ENCODE data around the gene STPG1. TPM values are rescaled to one million over a fixed set of nuclear protein-coding genes. Genes with fewer than 3 reads are reported as not detected.

The STPG1 gene
- total and polyA plus RNA-seq, 5 donors, result 3.9 to 8.3 (median 6.8) TPM

GRCh38 chr1:24425922-24426321, 12.3 kb upstream of the STPG1 start:
- Histone ChIP-seq H3K27ac (ENCODE audit: low read length) (no peak overlapping the region), H3K9me3 (ENCODE audit: control insufficient read depth, low read length) (no peaks in the 10 kb centered on the region), H3K4me3 (ENCODE audit: low read length) (no peak overlapping the region), H3K27me3 (ENCODE audit: control insufficient read depth, insufficient read depth) (no peaks in the 10 kb centered on the region), H3K4me1 (ENCODE audit: control insufficient read depth, insufficient read depth, low read length) (peaks cover 7% of the 10 kb centered on the region)
- 82% methylated on average over 7 of the region's 7 CpGs for WGBS
- ATAC-seq (no peak), DNase-seq (no peak)
- intact Hi-C loops (cut with DNase I), result no loop called here

DNA sequence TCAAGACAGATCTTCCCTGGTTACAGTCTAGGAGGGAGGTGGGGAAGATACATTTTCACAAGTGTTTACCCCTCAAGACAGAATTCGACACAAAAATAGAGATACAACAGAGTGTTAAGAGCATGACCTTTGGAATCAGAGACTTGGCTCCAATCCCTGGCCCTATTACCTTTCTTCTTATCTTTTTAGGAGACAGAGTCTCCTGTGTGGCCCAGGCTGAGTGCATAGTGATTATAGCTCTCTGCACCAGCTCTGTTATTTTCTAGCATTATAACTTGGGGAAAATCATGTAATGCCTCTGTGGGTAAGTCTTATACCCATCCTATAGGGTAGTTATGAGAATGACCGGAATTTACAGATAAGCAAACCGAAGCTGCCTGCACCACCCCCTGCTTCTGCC, 11.9 kb upstream of the STPG1 start:
- Histone ChIP-seq H3K27me3 (ENCODE audit: control insufficient read depth, insufficient read depth) (no peaks in the 10 kb centered on the region), H3K4me3 (ENCODE audit: low read length) (no peak overlapping the region), H3K4me1 (ENCODE audit: control insufficient read depth, insufficient read depth, low read length) (peaks cover 7% of the 10 kb centered on the region), H3K9me3 (ENCODE audit: control insufficient read depth, low read length) (no peaks in the 10 kb centered on the region), H3K27ac (ENCODE audit: low read length) (no peak overlapping the region)
- whole genome bisulfite sequencing, result 48% methylated on average over 3 of the region's 3 CpGs
- DNase-seq, result no peak
- intact Hi-C loops (cut with DNase I), result no loop called here
- no peak for ATAC-seq

DNA sequence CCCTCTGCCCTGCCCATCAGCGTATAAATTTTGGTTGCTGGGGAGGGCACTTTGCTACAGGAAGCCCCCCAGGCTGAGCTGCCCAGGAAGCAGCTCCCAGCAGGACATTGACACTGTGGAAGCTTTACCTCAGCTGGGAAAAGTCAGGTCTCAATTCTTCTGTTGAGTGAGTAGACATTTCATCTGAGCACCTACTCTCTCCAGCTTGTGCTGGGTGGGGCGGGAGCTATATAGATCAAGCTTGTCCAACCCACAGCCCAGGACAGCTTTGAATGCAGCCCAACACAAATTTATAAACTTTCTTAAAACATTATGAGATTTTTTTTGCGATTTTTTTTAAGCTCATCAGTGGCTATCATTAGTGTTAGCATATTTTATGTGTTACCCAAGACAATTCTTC, 11.4 kb upstream of the STPG1 start:
- 94% methylated on average over 3 of the region's 3 CpGs for WGBS
- Histone ChIP-seq H3K9me3 (ENCODE audit: control insufficient read depth, low read length) (no peaks in the 10 kb centered on the region), H3K27ac (ENCODE audit: low read length) (no peak overlapping the region), H3K4me1 (ENCODE audit: control insufficient read depth, insufficient read depth, low read length) (peaks cover 7% of the 10 kb centered on the region), H3K4me3 (ENCODE audit: low read length) (no peak overlapping the region), H3K27me3 (ENCODE audit: control insufficient read depth, insufficient read depth) (no peaks in the 10 kb centered on the region)
- DNase-seq, result no peak
- intact Hi-C loops (cut with DNase I), result no loop called here
- no peak for ATAC-seq

- no peak overlapping the region for H3K27ac ChIP-seq (ENCODE audit: low read length)
- DNase-seq (no peak), ATAC-seq (no peak)
- no peaks in the 10 kb centered on the region for H3K9me3 ChIP-seq (ENCODE audit: control insufficient read depth, low read length)
- WGBS, result 90% methylated on average over 5 of the region's 5 CpGs
- intact Hi-C loops (cut with DNase I), result no loop called here
- no peaks in the 10 kb centered on the region for H3K27me3 ChIP-seq (ENCODE audit: control insufficient read depth, insufficient read depth)
- H3K4me1 ChIP-seq (ENCODE audit: control insufficient read depth, insufficient read depth, low read length), result peaks cover 7% of the 10 kb centered on the region
- H3K4me3 ChIP-seq (ENCODE audit: low read length), result no peak overlapping the region
These were observed 10.6 kb upstream of the STPG1 start for GRCh38 chr1:24424207-24424606.

DNA sequence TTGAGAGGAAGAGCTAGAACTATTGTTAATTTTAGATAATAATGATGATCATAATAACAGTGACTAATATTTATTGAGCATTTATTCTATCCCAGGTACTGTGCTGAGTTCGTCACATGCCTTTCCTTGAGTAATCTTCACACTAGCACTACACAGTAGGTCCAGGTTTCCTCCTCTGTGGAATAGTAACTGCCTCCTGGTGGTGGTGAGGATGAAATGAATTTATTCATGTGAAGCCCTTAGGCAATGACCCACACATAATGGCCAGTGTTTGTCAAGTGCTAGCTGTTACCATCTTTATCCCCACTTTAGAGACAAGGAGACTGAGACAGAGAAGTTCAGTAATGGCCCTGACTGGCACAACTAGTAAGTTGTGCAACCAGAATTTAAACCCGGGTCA, 7.9 kb upstream of the STPG1 start:
- Histone ChIP-seq H3K9me3 (ENCODE audit: control insufficient read depth, low read length) (no peaks in the 10 kb centered on the region), H3K27ac (ENCODE audit: low read length) (no peak overlapping the region), H3K4me3 (ENCODE audit: low read length) (no peak overlapping the region), H3K4me1 (ENCODE audit: control insufficient read depth, insufficient read depth, low read length) (peaks cover 5% of the 10 kb centered on the region), H3K27me3 (ENCODE audit: control insufficient read depth, insufficient read depth) (no peaks in the 10 kb centered on the region)
- WGBS, result 91% methylated on average over 2 of the region's 2 CpGs
- no peak for DNase-seq
- intact Hi-C loops (cut with DNase I), result no loop called here
- ATAC-seq, result no peak

DNA sequence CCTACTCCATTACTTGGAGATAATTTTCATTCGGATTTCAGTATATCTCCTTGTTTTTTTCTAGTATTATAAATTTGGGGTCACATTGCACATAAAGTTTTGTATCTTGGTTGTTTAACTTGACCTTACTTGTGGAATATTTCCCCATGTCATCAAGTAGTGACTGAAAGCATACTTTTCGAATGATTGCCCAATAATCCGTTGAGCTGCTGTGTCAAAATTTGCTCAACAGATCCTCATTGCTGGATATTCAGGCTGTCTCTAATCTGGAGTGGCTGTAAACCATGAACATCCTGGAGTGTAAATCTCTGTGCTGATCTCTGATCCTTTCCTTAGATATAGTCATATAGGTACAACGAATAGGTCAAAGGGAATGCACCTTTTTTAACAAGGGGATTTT, 7.0 kb upstream of the STPG1 start:
- 89% methylated on average over 4 of the region's 4 CpGs for WGBS
- intact Hi-C loops (cut with DNase I), result no loop called here
- ATAC-seq, result no peak

GRCh38 chr1:24418898-24419628, 5.5 kb upstream of the STPG1 start:
- intact Hi-C loops (cut with DNase I), result loop anchor here in 2 of 4 donors (10.0 kb wide), 2 partner anchors 86 to 206 kb away; partner anchors contain the start of gene RCAN3 (in 1 of the 2)
- Histone ChIP-seq H3K27me3 (ENCODE audit: control insufficient read depth, insufficient read depth) (no peaks in the 10 kb centered on the region), H3K27ac (ENCODE audit: low read length) (no peak overlapping the region), H3K4me3 (ENCODE audit: low read length) (no peak overlapping the region), H3K9me3 (ENCODE audit: control insufficient read depth, low read length) (no peaks in the 10 kb centered on the region), H3K4me1 (ENCODE audit: control insufficient read depth, insufficient read depth, low read length) (peaks cover 6% of the 10 kb centered on the region)
- DNase-seq (peak in 2 of 3 donors; percentile 39 to 59), ATAC-seq (peak; percentile 19 to 38)
- WGBS, result 60% methylated on average over 14 of the region's 14 CpGs

More for the DNA sequence above, 7.0 kb upstream of the STPG1 start:
- no peaks in the 10 kb centered on the region for H3K9me3 ChIP-seq (ENCODE audit: control insufficient read depth, low read length)
- no peak overlapping the region for H3K4me3 ChIP-seq (ENCODE audit: low read length)
- no peaks in the 10 kb centered on the region for H3K27me3 ChIP-seq (ENCODE audit: control insufficient read depth, insufficient read depth)
- H3K27ac ChIP-seq (ENCODE audit: low read length), result no peak overlapping the region
- no peak for DNase-seq
- peaks cover 6% of the 10 kb centered on the region for H3K4me1 ChIP-seq (ENCODE audit: control insufficient read depth, insufficient read depth, low read length)

DNA sequence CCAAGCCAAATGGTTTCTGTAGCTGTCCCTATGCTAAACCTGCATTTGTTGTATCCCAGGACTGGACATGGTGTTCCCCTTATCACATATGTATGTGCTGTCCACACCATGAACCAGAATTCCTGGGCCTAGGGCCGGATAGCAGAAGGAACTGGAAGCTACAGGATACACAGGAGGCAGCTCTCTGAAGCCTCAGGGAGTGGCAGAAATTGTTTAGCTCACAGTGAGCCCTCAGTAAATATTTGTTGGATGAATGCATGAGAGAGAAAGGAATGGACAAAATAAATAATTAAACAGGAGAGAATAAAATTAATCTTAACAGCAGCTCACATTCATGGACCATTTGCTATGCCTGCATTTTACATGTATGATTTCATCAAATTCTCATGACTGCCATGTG, 4.1 kb upstream of the STPG1 start:
- Histone ChIP-seq H3K27ac (ENCODE audit: low read length) (no peak overlapping the region), H3K27me3 (ENCODE audit: control insufficient read depth, insufficient read depth) (no peaks in the 10 kb centered on the region), H3K4me3 (ENCODE audit: low read length) (no peak overlapping the region), H3K4me1 (ENCODE audit: control insufficient read depth, insufficient read depth, low read length) (peaks cover 6% of the 10 kb centered on the region), H3K9me3 (ENCODE audit: control insufficient read depth, low read length) (no peaks in the 10 kb centered on the region)
- 75% methylated on average over 1 of the region's 1 CpG for WGBS
- no peak for ATAC-seq
- intact Hi-C loops (cut with DNase I), result loop anchor here in 2 of 4 donors (10.0 kb wide), 2 partner anchors 87 to 207 kb away; partner anchors contain the start of gene RCAN3 (in 1 of the 2)
- no peak for DNase-seq

DNA sequence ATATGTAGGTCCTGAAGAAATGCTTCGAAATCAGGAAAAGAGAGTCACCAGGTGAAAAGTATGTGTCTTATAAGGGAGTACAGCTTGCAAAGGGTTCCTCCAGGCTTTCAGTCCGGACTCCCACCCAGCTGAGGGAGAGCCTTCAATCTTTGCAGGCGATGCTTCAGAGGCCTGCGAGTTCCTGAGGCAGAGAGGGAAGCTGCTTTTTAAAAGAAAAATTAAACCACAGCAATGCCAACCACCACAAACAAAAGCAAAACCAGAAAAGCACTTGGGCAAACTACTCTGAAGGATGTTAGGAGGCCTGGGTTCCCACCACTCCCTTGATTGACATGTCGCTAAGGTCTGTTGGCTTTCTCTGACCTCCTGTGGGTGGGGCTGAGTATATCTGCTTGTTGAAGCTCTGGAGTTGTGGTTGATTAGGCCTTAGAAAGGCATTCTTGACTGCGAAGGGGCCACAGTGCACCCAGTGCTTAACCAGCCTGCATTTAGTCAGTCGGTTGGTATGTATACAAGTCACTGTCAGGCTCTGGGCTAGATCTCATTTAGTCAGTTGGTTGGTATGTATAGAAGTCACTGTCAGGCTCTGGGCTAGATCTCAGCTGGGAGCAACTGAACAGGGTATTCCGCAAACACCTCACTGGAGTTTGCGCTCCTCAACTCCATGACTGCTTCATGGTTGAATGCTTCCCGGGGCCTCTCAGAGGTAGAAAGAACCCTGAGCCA, 3.2 kb upstream of the STPG1 start:
- no peak for DNase-seq
- Histone ChIP-seq H3K4me1 (ENCODE audit: control insufficient read depth, insufficient read depth, low read length) (peaks cover 6% of the 10 kb centered on the region), H3K27me3 (ENCODE audit: control insufficient read depth, insufficient read depth) (no peaks in the 10 kb centered on the region), H3K27ac (ENCODE audit: low read length) (no peak overlapping the region), H3K9me3 (ENCODE audit: control insufficient read depth, low read length) (no peaks in the 10 kb centered on the region), H3K4me3 (ENCODE audit: low read length) (peak overlapping the region; percentile 90)
- intact Hi-C loops (cut with DNase I), result loop anchor here in 2 of 4 donors (10.0 kb wide), 2 partner anchors 88 to 208 kb away; partner anchors contain the start of gene RCAN3 (in 1 of the 2)
- ATAC-seq, result no peak
- 77% methylated on average over 10 of the region's 10 CpGs for WGBS

DNA sequence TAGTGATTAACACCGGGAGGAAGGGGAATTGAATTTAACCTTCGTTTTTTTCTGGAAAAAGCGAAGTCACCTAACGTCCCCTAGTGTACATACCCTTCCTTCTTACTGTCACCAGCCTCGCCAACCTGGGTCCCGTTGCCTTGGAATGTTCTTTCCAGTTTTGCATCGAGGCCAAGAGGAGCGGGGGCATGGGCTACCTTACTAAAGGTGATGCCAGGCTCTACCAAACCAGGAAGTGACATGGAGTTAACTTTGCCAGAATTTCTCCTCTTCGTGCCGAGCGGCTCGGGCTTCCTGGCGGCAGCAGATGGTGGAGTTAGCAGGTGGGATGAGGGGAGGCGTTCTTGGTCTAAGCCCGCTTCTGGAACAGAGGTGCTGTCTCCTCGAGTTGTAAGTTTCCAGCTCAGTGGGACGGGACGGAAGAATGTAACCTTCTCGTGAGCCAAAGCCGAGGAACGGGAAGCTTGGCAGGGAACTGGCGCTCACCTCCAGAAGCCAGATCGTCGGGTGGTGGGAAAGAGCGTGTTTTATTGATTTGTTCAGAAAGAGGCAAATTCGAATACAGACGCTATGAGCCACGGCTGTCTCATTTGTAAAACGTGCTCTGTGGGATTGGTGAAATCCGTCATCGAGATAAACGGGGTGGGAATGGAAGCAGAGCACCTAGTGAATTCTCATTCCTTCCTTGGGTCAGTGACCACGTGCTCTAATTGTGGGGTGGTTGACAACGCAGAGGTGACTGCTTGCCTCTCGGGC, 2.5 kb upstream of the STPG1 start:
- Histone ChIP-seq H3K4me1 (ENCODE audit: control insufficient read depth, insufficient read depth, low read length) (peaks cover 6% of the 10 kb centered on the region), H3K27ac (ENCODE audit: low read length) (no peak overlapping the region)
- intact Hi-C loops (cut with DNase I), result loop anchor here in 2 of 4 donors (10.0 kb wide), 2 partner anchors 89 to 209 kb away; partner anchors contain the start of gene RCAN3 (in 1 of the 2)

More for the DNA sequence above, 2.5 kb upstream of the STPG1 start:
- 5% methylated on average over 35 of the region's 35 CpGs for WGBS
- Histone ChIP-seq H3K4me3 (ENCODE audit: low read length) (peak overlapping the region; percentile 90), H3K9me3 (ENCODE audit: control insufficient read depth, low read length) (no peaks in the 10 kb centered on the region), H3K27me3 (ENCODE audit: control insufficient read depth, insufficient read depth) (no peaks in the 10 kb centered on the region)
- ATAC-seq, result no peak
- DNase-seq, result peak in 1 of 3 donors; percentile 52

Measured in right cardiac atrium (tissue), 5 donors.